ENCODE data around the gene ADD3.

Gene ADD3, protein sequence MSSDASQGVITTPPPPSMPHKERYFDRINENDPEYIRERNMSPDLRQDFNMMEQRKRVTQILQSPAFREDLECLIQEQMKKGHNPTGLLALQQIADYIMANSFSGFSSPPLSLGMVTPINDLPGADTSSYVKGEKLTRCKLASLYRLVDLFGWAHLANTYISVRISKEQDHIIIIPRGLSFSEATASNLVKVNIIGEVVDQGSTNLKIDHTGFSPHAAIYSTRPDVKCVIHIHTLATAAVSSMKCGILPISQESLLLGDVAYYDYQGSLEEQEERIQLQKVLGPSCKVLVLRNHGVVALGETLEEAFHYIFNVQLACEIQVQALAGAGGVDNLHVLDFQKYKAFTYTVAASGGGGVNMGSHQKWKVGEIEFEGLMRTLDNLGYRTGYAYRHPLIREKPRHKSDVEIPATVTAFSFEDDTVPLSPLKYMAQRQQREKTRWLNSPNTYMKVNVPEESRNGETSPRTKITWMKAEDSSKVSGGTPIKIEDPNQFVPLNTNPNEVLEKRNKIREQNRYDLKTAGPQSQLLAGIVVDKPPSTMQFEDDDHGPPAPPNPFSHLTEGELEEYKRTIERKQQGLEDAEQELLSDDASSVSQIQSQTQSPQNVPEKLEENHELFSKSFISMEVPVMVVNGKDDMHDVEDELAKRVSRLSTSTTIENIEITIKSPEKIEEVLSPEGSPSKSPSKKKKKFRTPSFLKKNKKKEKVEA

DNA sequence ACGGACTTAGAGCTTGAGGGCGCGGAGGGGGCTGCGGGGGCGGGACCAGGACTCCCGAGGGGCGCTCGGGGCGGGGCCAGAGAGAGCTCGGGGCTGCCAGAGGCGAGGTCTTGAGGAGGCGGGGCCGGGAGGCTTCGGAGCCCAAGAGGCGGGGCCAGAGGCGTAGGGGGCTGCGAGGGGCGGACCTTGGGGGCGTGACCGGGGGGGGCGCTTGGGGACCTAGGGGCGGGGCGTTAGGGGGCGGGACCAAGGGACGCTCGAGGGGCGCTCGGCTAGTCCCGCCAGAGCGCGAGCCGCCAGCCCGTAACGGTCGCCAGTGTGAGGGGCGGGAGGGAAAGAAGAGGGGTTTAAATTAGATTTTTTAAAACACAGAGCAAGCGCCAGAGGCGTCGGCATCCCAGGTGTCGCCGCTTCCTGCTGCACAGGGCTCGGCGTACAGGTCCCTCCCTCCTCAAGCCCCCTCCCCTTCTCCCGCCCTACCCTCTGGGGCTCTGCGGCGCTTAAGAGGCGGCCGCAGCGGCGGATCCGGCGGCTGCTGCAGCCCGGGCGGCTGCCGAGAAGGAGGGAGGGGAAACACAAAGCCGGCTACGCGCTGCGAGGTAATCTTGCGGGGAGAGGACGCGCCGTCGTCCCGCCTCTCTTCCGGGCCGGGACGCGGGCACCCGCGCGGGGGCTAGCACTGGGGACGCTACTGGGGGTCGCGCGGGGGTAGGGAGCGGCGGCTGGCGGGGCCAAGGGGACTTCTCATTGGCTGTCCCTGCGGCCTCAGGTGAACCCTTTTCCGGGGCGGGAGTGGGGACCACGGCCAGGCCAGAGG lies at the start of gene ADD3:
Gene ADD3, plus strand, starts transcription at position 284 of the 817 bp plus-strand sequence. CDS start 92,670 bp downstream, outside the sequence.
- peak in 54 of 56 donors; percentile 70 to 98 (median 93) for DNase-seq

DNA sequence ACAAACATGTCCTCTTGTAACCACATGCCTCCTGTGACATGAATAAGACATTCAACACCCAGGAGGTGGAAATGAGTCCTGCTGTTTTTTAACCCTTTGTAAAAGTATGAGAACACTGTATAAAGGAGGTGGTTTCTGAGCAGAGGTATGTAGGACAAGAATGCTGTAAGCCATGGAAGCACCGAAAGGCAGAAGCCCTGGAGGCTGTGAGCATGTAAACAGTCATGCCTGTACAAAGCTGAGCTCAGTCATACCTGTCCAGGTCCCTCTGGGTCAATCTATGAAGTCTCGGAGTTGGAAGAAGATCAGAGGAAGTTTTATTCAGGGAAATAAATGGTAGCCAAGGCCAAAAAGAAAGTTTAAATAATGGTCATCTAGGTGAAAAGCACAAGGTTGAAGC lies 49.7 kb upstream of the ADD3 start:
- DNase-seq: no peak

- peak in 2 of 56 donors; percentile 25 to 32 for DNase-seq
Measured at GRCh38 chr10:109959259-109960145, 48.3 kb upstream of the ADD3 start.

DNA sequence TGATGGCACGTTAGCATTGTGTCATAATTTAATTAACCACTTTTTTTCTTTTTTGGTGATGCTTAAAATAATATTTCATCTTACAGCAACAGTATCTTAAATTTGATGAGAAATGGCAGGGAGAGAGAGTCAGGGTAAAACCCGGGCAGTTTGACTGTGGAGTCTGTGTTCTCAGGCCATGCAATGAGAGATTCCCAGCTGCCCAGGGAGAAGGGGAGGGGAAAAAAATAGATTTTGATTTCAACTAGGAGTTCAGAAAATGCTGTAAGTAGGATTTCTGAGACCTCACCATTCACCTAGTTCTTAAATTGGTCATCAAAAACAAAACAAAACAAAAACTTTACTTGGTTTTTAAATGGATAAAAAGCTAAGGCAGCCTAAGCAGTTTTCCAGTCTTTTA lies 47.1 kb upstream of the ADD3 start:
- DNase-seq: no peak

DNA sequence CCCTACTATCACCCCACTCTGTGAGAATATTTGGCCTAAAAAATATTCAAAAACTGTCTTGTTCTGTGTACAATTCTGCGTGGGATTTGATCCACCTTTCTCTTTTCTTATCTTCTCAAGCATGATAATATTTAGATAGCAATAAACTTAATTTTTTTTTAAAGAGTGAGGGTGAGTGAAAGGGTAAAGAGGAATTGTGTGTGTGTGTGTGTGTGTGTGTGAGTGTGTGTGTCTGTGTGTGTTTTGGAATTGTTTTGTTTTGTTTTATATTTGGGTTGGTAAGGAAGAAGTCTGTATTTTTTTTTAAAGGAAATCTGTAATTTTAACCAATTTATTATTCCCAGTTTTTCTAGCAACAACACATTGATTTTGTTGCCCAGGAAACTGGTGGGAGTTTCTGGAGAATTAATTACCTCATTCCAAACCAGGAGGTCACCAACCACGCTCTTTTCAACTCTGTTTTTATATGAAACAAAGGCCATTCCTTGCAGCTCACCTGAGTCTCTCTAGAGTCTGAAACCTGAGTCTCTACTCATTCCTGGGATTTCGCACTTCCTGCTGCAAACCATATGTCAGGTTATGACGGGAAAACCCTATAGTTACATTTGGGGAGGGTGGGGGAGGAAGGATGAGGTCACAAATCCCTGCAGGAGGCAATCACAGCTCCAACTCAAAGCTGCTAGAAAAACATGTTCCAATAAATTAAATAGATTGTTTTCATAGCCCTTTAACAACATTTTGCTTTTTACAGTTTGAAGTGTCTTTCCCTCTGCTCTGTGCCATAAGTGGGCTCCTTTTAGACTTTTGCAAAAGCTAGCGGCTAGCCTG lies 46.4 kb upstream of the ADD3 start:
- DNase-seq: no peak

- no peak for DNase-seq
Measured at GRCh38 chr10:109962247-109962646, 45.5 kb upstream of the ADD3 start.

DNA sequence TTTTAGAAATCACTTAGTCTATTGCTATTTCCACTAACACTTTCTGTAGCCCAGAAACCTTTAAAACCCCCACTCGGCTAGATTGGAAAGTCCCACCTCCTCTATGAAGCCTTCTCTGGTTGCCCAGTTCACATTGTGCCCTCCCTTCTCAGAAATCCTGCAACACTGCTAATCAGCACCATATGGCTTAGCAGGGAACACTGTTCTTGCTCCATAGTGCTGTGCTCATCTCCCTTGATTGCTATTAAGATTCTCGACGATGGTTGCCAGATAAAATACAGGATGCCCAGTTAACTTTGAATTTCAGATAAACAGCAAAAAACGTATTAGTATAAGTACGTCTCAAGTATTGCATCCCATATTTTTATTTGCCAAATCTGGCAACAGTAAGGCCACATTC lies 44.3 kb upstream of the ADD3 start:
- DNase-seq: no peak

GRCh38 chr10:109964318-109964717 lies 43.5 kb upstream of the ADD3 start:
- DNase-seq: no peak

GRCh38 chr10:109966961-109967738 lies 40.6 kb upstream of the ADD3 start:
- peak in 1 of 56 donors; percentile 28 for DNase-seq

GRCh38 chr10:109967739-109968088 lies 40.1 kb upstream of the ADD3 start:
- DNase-seq: no peak

DNA sequence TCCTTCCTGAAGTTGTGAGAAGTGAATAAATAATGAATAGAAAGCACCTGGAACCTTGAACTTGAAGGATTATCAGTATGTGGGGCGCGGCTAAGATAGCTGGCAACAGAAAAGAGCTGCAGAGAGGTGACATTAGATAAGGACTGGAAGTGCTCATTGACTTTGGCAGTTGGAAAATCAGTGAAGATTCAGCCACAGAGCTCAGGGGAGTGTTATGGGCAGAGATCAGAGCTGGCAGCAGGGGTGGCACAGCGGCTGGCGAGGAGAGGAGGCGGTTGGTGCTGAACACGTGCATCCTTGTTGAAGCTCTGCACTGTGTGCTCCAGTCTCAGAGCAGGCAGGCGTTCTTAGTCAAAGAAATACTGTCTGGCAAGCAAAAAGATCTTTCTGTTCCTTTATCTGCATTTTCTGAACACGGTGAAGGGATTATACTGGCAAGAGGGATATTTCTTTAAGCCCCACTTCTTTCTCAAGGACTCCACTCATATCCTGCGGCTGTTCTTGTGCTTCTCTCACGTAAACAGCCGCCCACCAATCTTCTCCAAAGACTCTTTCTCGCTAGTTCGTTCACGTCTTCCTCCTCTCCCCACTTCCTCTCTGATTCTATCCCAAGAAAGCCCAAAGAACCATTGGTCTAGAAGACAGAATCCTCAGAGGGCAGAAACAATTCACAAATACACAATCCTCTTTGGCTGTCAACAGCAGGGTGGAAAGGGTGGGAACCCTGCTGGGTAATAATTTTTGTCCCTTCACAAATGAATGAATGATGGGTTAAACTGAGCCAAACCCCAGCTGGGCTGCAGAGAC lies 38.6 kb upstream of the ADD3 start:
- peak in 25 of 56 donors; percentile 9 to 59 (median 41) for DNase-seq

- DNase-seq: peak in 4 of 56 donors; percentile 12 to 47 (median 24)
Measured at GRCh38 chr10:109969760-109970346, 37.9 kb upstream of the ADD3 start.

GRCh38 chr10:109971634-109972033 lies 36.1 kb upstream of the ADD3 start:
- DNase-seq: no peak

GRCh38 chr10:109972372-109973001 lies 35.3 kb upstream of the ADD3 start:
- no peak for DNase-seq

GRCh38 chr10:109973326-109973829 lies 34.4 kb upstream of the ADD3 start:
- DNase-seq: no peak

- no peak for DNase-seq
Measured at GRCh38 chr10:109974504-109975191, 33.1 kb upstream of the ADD3 start.
